OCI-LY3 (cell line): ENCODE data around the gene SLC35B2.

ENCODE experiments used
- H2AFZ ChIP-seq: fragments of 200-600, 300-600 bp; shearing (Covaris generic); 2 replicates; pipeline ENCODE4 v1.6.0; 2014; ENCODE audit warnings: antibody characterized with exemption, low read depth, low read length
- H3K27ac ChIP-seq: fragments of 200-600, 300-600 bp; sonication (generic); 2 replicates; pipeline ENCODE4 v1.5.1; 2014; ENCODE audit warnings: mild to moderate bottlenecking, low read length, moderate library complexity, mixed read lengths
- H3K27me3 ChIP-seq: fragments of 200-600, 300-600 bp; sonication (generic); 2 replicates; pipeline ENCODE4 v1.6.1; 2014; ENCODE audit warnings: low read depth, low read length, mixed read lengths
- H3K36me3 ChIP-seq: fragments of 200-600, 300-600 bp; sonication (generic); replicated peaks from 2 replicates; pipeline ENCODE3; 2014; ENCODE audit warnings: low read depth, low read length, mixed read lengths
- H3K4me1 ChIP-seq: fragments of 300-600, 200-600 bp; sonication (generic); 2 replicates; pipeline ENCODE4 v1.6.1; 2014; ENCODE audit warnings: low read length, mixed read lengths
- H3K4me2 ChIP-seq: fragments of 200-600, 300-600 bp; sonication (generic); 2 replicates; pipeline ENCODE4 v1.6.1; 2014; ENCODE audit warnings: low read length, mixed read lengths
- H3K4me3 ChIP-seq: fragments of 300-600, 200-600 bp; sonication (generic); 2 replicates; pipeline ENCODE4 v1.5.1; 2014; ENCODE audit warnings: antibody characterized with exemption, mild to moderate bottlenecking, low read length, moderate library complexity
- H3K79me2 ChIP-seq: fragments of 300-600, 200-600 bp; shearing (Covaris generic); 2 replicates; pipeline ENCODE4 v1.6.1; 2014; ENCODE audit warnings: mild to moderate bottlenecking, low read length, mixed read lengths
- H3K9ac ChIP-seq: fragments of 300-600, 200-600 bp; shearing (Covaris generic); 2 replicates; pipeline ENCODE4 v1.6.0; 2014; ENCODE audit warnings: mild to moderate bottlenecking, low read length, moderate library complexity
- H3K9me3 ChIP-seq: fragments of 200-600, 300-600 bp; shearing (Covaris generic); 2 replicates; pipeline ENCODE4 v1.6.1; 2014; ENCODE audit warnings: low read length, mixed read lengths; ENCODE audit not compliant: insufficient read depth
- H4K20me1 ChIP-seq: fragments of 200-600, 300-600 bp; sonication (generic); 2 replicates; pipeline ENCODE4 v1.6.1; 2016; ENCODE audit warnings: low read length, mixed read lengths; ENCODE audit not compliant: insufficient read depth
- EZH2phosphoT487 ChIP-seq: fragments of 200-600 bp; shearing (Covaris generic); IDR thresholded peaks from 2 replicates; pipeline ENCODE4 v1.6.1; 2018; ENCODE audit warnings: antibody characterized with exemption, mixed run types, low read depth
- TF ChIP-seq, protein P1 (sequence below): fragments of 200-600, 300-600 bp; sonication (generic); IDR thresholded peaks from 2 replicates; pipeline ENCODE4 v1.5.1; 2014; ENCODE audit warnings: antibody characterized with exemption, low read length, low read depth

SLC35B2 gene

DNA sequence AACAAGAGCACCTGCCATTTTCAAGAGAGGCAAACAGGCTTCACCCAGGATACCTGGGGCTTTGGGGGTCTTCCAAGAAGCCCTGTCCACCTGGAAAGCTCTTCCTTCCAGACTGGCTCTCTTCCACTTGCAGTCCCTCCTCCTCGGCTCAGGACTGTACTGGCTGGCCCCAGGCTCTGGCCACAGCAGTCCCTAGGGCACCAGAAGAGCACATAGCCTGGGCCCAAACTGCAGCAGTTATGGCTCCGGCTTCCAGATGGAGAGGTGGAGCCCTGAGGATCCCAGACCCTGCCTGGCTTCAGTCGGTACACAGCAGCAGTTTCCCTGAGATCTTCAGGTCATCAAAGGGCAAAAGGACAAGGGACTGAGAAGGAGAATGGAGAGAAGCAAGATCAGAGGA is 1.6 kb upstream of the SLC35B2 start:
- H3K4me3 ChIP-seq, result peak overlapping the region; percentile 84
- peak overlapping the region; percentile 99 for H3K4me2 ChIP-seq
- peaks cover 72% of the 10 kb centered on the region for H3K36me3 ChIP-seq
- H3K9me3 ChIP-seq, result no peaks in the 10 kb centered on the region
- H3K4me1 ChIP-seq, result peaks cover 66% of the 10 kb centered on the region
- H3K27ac ChIP-seq, result peak overlapping the region; percentile 94
- no peak overlapping the region for H2AFZ ChIP-seq
- TF ChIP-seq, protein P1, sequence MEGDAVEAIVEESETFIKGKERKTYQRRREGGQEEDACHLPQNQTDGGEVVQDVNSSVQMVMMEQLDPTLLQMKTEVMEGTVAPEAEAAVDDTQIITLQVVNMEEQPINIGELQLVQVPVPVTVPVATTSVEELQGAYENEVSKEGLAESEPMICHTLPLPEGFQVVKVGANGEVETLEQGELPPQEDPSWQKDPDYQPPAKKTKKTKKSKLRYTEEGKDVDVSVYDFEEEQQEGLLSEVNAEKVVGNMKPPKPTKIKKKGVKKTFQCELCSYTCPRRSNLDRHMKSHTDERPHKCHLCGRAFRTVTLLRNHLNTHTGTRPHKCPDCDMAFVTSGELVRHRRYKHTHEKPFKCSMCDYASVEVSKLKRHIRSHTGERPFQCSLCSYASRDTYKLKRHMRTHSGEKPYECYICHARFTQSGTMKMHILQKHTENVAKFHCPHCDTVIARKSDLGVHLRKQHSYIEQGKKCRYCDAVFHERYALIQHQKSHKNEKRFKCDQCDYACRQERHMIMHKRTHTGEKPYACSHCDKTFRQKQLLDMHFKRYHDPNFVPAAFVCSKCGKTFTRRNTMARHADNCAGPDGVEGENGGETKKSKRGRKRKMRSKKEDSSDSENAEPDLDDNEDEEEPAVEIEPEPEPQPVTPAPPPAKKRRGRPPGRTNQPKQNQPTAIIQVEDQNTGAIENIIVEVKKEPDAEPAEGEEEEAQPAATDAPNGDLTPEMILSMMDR, result no peak
- TF ChIP-seq EZH2phosphoT487, result no peak
- peaks cover 67% of the 10 kb centered on the region for H3K79me2 ChIP-seq
- peak overlapping the region; percentile 99 for H3K9ac ChIP-seq
- H3K27me3 ChIP-seq, result no peaks in the 10 kb centered on the region
- H4K20me1 ChIP-seq, result peaks cover 35% of the 10 kb centered on the region

DNA sequence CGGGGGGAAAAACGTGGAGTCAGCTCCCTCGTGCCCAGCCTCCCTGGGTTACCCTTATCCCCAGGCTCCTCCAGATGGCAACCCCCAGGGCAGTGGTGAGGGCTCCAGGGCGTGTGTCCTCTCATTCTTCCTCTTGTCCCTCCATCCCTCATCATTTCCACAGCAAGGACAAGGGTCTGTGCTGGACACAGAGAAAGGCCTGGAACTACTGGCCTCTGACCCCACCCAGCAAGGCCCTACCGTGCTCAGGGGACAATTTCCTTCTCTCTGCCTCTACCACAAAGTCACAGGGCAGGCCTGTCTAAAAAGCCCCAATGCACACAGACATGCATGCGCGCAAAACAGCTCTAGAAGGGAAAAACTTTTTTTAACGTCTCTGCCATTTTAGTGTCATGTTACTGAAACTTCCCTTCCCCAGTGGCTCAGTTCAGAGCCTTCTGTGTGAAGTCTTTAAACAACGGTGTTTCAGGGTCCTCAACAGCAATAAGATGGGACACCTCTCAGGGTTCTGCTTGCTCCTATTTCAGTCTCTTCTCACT is 1.1 kb upstream of the SLC35B2 start:
- no peak for TF ChIP-seq EZH2phosphoT487
- TF ChIP-seq, protein P1, result no peak
- Histone ChIP-seq H3K9ac (peak overlapping the region; percentile 99), H3K27me3 (no peaks in the 10 kb centered on the region), H4K20me1 (peaks cover 40% of the 10 kb centered on the region), H3K4me3 (peak overlapping the region; percentile 84), H3K9me3 (no peaks in the 10 kb centered on the region), H2AFZ (no peak overlapping the region), H3K27ac (peak overlapping the region; percentile 94), H3K79me2 (peaks cover 63% of the 10 kb centered on the region), H3K36me3 (peaks cover 71% of the 10 kb centered on the region), H3K4me2 (peak overlapping the region; percentile 99), H3K4me1 (peaks cover 66% of the 10 kb centered on the region)

DNA sequence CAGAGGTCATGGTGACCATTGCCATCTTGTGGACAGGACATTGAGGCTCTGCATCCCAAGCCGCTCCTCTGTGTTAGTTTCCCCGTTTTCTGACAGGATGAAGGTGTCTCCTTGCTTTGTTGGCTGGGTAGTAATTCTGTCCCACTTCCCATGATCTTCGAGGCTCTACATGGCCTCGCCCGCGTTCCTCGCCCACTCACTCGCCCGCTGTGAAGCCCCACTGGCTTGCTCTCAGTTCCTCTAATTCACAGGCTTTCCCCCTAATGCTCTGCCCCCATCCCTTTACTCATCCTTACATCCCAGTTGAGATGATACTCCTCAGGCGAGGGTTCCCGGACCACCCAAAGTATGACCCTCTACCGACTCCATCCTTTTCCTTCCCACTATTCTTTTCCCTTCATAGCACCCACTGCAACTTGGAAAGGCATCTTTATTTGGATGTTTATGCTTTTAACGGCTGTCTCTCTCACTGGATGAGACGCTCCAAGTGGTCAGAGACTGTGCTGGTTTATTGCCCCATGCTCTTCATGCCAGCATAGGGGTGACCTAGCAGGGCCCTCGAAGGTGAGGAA is 511 bp upstream of the SLC35B2 start:
- Histone ChIP-seq H3K27me3 (no peaks in the 10 kb centered on the region), H3K27ac (peak overlapping the region; percentile 94), H3K9ac (peak overlapping the region; percentile 99), H3K4me1 (peaks cover 66% of the 10 kb centered on the region), H4K20me1 (peaks cover 45% of the 10 kb centered on the region), H2AFZ (no peak overlapping the region), H3K4me3 (peak overlapping the region; percentile 84), H3K4me2 (peak overlapping the region; percentile 99), H3K79me2 (peaks cover 61% of the 10 kb centered on the region), H3K9me3 (no peaks in the 10 kb centered on the region), H3K36me3 (peaks cover 70% of the 10 kb centered on the region)
- TF ChIP-seq EZH2phosphoT487, result no peak
- TF ChIP-seq, protein P1, result no peak

DNA sequence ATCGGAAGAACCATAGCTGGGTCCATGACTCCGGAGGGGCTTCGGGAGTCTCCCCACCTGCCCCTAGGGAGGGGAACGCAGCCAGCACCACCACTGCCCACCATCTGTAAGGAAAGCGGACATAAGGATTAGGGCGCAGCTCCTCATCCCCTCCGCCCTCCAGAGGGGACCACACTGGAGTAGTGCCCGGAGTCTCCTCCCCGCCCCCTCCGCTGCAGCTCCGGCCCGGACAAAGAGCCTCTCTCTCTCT is 628 bp downstream of the SLC35B2 start:
- H3K79me2 ChIP-seq, result peaks cover 59% of the 10 kb centered on the region

More for the DNA sequence above, 628 bp downstream of the SLC35B2 start:
- H3K4me1 ChIP-seq, result peaks cover 55% of the 10 kb centered on the region
- peak overlapping the region; percentile 99 for H3K9ac ChIP-seq
- no peak for TF ChIP-seq EZH2phosphoT487
- TF ChIP-seq, protein P1, result no peak
- H3K4me2 ChIP-seq, result peak overlapping the region; percentile 99
- H4K20me1 ChIP-seq, result peaks cover 46% of the 10 kb centered on the region
- H2AFZ ChIP-seq, result no peak overlapping the region
- peak overlapping the region; percentile 84 for H3K4me3 ChIP-seq
- peak overlapping the region; percentile 94 for H3K27ac ChIP-seq
- no peaks in the 10 kb centered on the region for H3K27me3 ChIP-seq
- peaks cover 68% of the 10 kb centered on the region for H3K36me3 ChIP-seq
- no peaks in the 10 kb centered on the region for H3K9me3 ChIP-seq
